Psoas muscle (tissue), 8 donors: Measurements from ENCODE around the gene LRP1-AS. TPM values are rescaled to one million over a fixed set of nuclear protein-coding genes. Genes with fewer than 3 reads are reported as not detected.

ENCODE experiments used
- ATAC-seq, 4 donors: fragments of 200-7000 bp; cut with Tn5 transposase; one replicate each; pipeline ENCODE4 v1.9.1; 2020; ENCODE audit warnings: moderate library complexity in 3 of 4, mild to moderate bottlenecking in 2 of 4
- DNase-seq, 2 donors: peaks; one replicate each; pipeline ENCODE4 v3.0.0-alpha.2; 2020
- H3K27ac ChIP-seq: fragments of 200-600 bp; one replicate; pipeline ENCODE4 v1.8.0; 2022
- H3K27me3 ChIP-seq, 3 donors: fragments of 200-600 bp in 1 of 3; one replicate each; pipeline versions ENCODE4 v1.6.1 to v1.8.0; 2013 to 2022; ENCODE audit warnings: low read length in 2 of 3, mild to moderate bottlenecking in 2 of 3, moderate library complexity in 1 of 3; ENCODE audit not compliant: insufficient read depth in 3 of 3
- H3K36me3 ChIP-seq, 2 donors: fragments of 200-600 bp in 1 of 2; one replicate each; pipeline versions ENCODE4 v1.6.1 to v1.8.0; 2013 to 2022; ENCODE audit warnings: low read depth in 1 of 2, mild to moderate bottlenecking in 1 of 2, moderate library complexity in 1 of 2; ENCODE audit not compliant: insufficient read depth in 1 of 2
- H3K4me1 ChIP-seq: fragments of 200-600 bp; one replicate; pipeline ENCODE4 v1.8.0; 2022
- H3K4me3 ChIP-seq: fragments of 200-600 bp; one replicate; pipeline ENCODE4 v1.8.0; 2022; ENCODE audit warnings: mild to moderate bottlenecking
- H3K9me3 ChIP-seq: fragments of 200-600 bp; one replicate; pipeline ENCODE4 v1.8.0; 2022
- WGBS, 3 donors: extraction: QIAGEN DNeasy Blood & Tissue Kit; methylation state at CpG; one replicate each; pipeline versions ENCODE4 v1.1.6 to v1.1.7; 2013; 5-methylcytosine and 5-hydroxymethylcytosine counted together
- intact Hi-C, 2 donors: fragments of 100-400 bp; cut with DNase I; formaldehyde crosslinking; loops; one replicate each; pipeline versions ENCODE4 v1.11.0 to v1.14.2; 2022
- polyA plus RNA-seq, 3 donors: library from polyadenylated mRNA; stranded (reverse); fragments of 200-250 nt; gene quantifications; one replicate each; pipeline ENCODE4 v1.2.3, GENCODE V29; 2013
- total RNA-seq, 4 donors: library from RNA; stranded (reverse); fragmentation: NEBNext Ultra II Directional in 2 of 4; extraction: Animal tissue kit (Norgen Biotek cat#: 25700) in 2 of 4; gene quantifications; one replicate each; pipeline versions ENCODE4 v1.2.1 to v1.2.4, GENCODE V29; 2021 to 2023
- TF ChIP-seq, protein P1 (sequence below): fragments of 200-600 bp; IDR thresholded peaks from one replicate; pipeline ENCODE4 v1.8.0; 2022; ENCODE audit warnings: antibody characterized with exemption
- donor health status: healthy with polysubstance abuse.
- donor health status: DM: no; HTN: no; CAD: no; lungs with moderate emphysema.
- donor health status: Bipolar disorder and iron deficiency.
- donor health status: healthy.
- donor health status: DM: yes; HTN: yes; CAD: no.
- donor health status: DM: no; HTN: no; CAD: no.
- donor health status: DM: no; HTN: no; CAD: no.
- donor health status: DM: yes; HTN: yes; CAD: no.

Gene LRP1-AS
- total and polyA plus RNA-seq, 7 donors = not detected

DNA sequence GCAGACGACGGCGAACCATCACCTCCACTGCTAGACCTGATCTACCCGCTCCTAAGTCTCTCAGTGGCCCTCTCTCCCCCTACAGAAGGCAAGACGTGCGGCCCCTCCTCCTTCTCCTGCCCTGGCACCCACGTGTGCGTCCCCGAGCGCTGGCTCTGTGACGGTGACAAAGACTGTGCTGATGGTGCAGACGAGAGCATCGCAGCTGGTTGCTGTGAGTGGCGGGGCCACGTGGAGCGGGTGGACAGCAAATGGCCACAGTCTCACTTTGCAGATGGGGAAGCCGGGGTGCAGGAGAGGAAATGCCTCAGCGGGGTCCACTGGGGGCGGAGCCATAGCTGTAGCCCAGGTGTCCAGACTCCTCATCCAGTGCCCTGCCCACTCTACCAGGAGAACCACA is 47.8 kb upstream of the LRP1-AS start:
- peaks cover 0 to 70% of the 10 kb centered on the region in 2 donors for H3K36me3 ChIP-seq
- TF ChIP-seq, protein P1, sequence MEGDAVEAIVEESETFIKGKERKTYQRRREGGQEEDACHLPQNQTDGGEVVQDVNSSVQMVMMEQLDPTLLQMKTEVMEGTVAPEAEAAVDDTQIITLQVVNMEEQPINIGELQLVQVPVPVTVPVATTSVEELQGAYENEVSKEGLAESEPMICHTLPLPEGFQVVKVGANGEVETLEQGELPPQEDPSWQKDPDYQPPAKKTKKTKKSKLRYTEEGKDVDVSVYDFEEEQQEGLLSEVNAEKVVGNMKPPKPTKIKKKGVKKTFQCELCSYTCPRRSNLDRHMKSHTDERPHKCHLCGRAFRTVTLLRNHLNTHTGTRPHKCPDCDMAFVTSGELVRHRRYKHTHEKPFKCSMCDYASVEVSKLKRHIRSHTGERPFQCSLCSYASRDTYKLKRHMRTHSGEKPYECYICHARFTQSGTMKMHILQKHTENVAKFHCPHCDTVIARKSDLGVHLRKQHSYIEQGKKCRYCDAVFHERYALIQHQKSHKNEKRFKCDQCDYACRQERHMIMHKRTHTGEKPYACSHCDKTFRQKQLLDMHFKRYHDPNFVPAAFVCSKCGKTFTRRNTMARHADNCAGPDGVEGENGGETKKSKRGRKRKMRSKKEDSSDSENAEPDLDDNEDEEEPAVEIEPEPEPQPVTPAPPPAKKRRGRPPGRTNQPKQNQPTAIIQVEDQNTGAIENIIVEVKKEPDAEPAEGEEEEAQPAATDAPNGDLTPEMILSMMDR = no peak
- ATAC-seq (no peak), DNase-seq (no peak)
- WGBS, 3 donors = 73 to 86% (median 85%) methylated on average over 18 to 19 of the region's 19 CpGs
- no peaks in the 10 kb centered on the region for H3K27me3 ChIP-seq
- no peak overlapping the region for H3K27ac ChIP-seq
- H3K9me3 ChIP-seq = no peaks in the 10 kb centered on the region
- intact Hi-C loops = no loop called here
- H3K4me1 ChIP-seq = no peaks in the 10 kb centered on the region
- H3K4me3 ChIP-seq = no peak overlapping the region

DNA sequence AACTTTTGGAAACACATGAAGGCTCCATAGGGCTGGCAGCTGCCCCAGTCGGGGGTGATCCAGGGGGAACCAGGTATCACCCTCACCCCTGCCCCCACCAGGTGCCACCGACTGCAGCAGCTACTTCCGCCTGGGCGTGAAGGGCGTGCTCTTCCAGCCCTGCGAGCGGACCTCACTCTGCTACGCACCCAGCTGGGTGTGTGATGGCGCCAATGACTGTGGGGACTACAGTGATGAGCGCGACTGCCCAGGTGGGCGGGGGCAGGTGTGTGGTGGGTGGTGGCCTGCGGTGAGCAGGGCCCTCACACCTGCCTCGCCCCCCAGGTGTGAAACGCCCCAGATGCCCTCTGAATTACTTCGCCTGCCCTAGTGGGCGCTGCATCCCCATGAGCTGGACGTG is 46.8 kb upstream of the LRP1-AS start:
- 90% methylated on average over 14 to 18 of the region's 18 CpGs for WGBS, 3 donors
- DNase-seq (no peak), ATAC-seq (no peak)
- TF ChIP-seq, protein P1 = no peak
- peaks cover 0 to 61% of the 10 kb centered on the region in 2 donors for H3K36me3 ChIP-seq
- H3K27ac ChIP-seq = no peak overlapping the region
- H3K4me3 ChIP-seq = no peak overlapping the region
- no peaks in the 10 kb centered on the region for H3K27me3 ChIP-seq
- intact Hi-C loops = no loop called here
- no peaks in the 10 kb centered on the region for H3K4me1 ChIP-seq
- H3K9me3 ChIP-seq = no peaks in the 10 kb centered on the region

GRCh38 chr12:57193706-57194245 is 46.4 kb upstream of the LRP1-AS start:
- Histone ChIP-seq H3K36me3 (peaks cover 0 to 59% of the 10 kb centered on the region in 2 donors), H3K27ac (no peak overlapping the region), H3K4me1 (no peaks in the 10 kb centered on the region), H3K27me3 (no peaks in the 10 kb centered on the region), H3K9me3 (no peaks in the 10 kb centered on the region), H3K4me3 (no peak overlapping the region)
- DNase-seq (no peak), ATAC-seq (no peak)
- TF ChIP-seq, protein P1 = no peak
- WGBS, 3 donors = 77 to 82% (median 80%) methylated on average over 19 of the region's 19 CpGs
- intact Hi-C loops = no loop called here

- Histone ChIP-seq H3K4me1 (no peaks in the 10 kb centered on the region), H3K27me3 (no peaks in the 10 kb centered on the region), H3K4me3 (no peak overlapping the region), H3K27ac (no peak overlapping the region), H3K36me3 (peaks cover 0 to 57% of the 10 kb centered on the region in 2 donors), H3K9me3 (no peaks in the 10 kb centered on the region)
- ATAC-seq = no peak
- TF ChIP-seq, protein P1 = no peak
- intact Hi-C loops = no loop called here
- 84 to 88% (median 85%) methylated on average over 16 of the region's 16 CpGs for WGBS, 3 donors
- DNase-seq = no peak
Measured at GRCh38 chr12:57192920-57193319, 45.5 kb upstream of the LRP1-AS start.

DNA sequence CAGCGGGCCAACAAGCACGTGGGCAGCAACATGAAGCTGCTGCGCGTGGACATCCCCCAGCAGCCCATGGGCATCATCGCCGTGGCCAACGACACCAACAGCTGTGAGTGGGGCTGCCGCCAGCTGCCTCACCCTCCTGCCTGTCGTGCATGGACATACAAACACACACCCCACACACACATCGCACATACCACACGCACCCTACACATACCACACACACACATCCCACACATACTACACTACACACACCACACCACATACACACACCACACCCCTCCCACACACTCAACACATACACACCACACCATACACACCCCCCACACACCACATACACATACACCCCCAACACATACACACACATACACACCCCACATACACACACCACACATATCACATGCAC is 44.0 kb upstream of the LRP1-AS start:
- DNase-seq (no peak), ATAC-seq (no peak)
- Histone ChIP-seq H3K4me3 (no peak overlapping the region), H3K9me3 (no peaks in the 10 kb centered on the region), H3K27ac (no peak overlapping the region), H3K27me3 (no peaks in the 10 kb centered on the region), H3K36me3 (peaks cover 0 to 48% of the 10 kb centered on the region in 2 donors), H3K4me1 (no peaks in the 10 kb centered on the region)
- TF ChIP-seq, protein P1 = no peak
- intact Hi-C loops = no loop called here
- WGBS, 3 donors = 47 to 76% (median 56%) methylated on average over 11 of the region's 11 CpGs
